Measurements from ENCODE around the gene WDR48.

WDR48 gene

DNA sequence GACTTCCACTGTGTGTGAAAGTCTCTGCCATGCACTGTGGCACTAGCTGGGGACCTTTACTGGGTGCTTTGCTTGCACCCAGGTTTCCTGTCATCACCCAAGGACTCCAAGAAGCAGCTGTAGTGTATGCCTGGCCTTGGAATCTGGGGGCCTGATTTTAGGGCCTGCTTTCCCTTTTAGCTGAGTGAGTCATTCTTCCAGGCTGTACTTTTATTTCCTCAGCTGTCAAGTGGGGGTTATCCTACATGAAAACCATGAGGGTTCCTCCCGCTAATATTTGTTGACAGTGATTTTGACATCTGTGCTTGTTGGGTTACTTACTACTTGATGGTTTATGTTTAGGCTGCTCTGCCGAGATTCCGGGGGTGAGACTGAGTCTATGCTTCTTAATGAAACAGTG, 37.1 kb downstream of the WDR48 start:
- Histone ChIP-seq H3K4me1 (no peaks in the 10 kb centered on the region), H3K9me3 (ENCODE audit: control insufficient read depth, low read length) (no peaks in the 10 kb centered on the region), H3K27me3 (ENCODE audit: control insufficient read depth, insufficient read depth, low read length) (no peaks in the 10 kb centered on the region), H3K36me3 (ENCODE audit: control insufficient read depth, insufficient read depth, low read length) (no peaks in the 10 kb centered on the region), H3K4me3 (ENCODE audit: low read depth, low read length) (no peak overlapping the region), H3K79me2 (no peaks in the 10 kb centered on the region), H3K4me2 (ENCODE audit: low read length) (no peak overlapping the region), H3K27ac (no peak overlapping the region), H3K9ac (no peak overlapping the region), H2AFZ (no peak overlapping the region)
- TF ChIP-seq, protein P1, sequence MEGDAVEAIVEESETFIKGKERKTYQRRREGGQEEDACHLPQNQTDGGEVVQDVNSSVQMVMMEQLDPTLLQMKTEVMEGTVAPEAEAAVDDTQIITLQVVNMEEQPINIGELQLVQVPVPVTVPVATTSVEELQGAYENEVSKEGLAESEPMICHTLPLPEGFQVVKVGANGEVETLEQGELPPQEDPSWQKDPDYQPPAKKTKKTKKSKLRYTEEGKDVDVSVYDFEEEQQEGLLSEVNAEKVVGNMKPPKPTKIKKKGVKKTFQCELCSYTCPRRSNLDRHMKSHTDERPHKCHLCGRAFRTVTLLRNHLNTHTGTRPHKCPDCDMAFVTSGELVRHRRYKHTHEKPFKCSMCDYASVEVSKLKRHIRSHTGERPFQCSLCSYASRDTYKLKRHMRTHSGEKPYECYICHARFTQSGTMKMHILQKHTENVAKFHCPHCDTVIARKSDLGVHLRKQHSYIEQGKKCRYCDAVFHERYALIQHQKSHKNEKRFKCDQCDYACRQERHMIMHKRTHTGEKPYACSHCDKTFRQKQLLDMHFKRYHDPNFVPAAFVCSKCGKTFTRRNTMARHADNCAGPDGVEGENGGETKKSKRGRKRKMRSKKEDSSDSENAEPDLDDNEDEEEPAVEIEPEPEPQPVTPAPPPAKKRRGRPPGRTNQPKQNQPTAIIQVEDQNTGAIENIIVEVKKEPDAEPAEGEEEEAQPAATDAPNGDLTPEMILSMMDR (IDR thresholded peaks at IDR 0.05) = no peak

GRCh38 chr3:39090922-39091321, 39.1 kb downstream of the WDR48 start:
- no peaks in the 10 kb centered on the region for H3K36me3 ChIP-seq (ENCODE audit: control insufficient read depth, insufficient read depth, low read length)
- TF ChIP-seq, protein P1 (IDR thresholded peaks at IDR 0.05) = no peak
- no peaks in the 10 kb centered on the region for H3K79me2 ChIP-seq
- no peak overlapping the region for H3K4me2 ChIP-seq (ENCODE audit: low read length)
- H3K27me3 ChIP-seq (ENCODE audit: control insufficient read depth, insufficient read depth, low read length) = no peaks in the 10 kb centered on the region
- no peak overlapping the region for H2AFZ ChIP-seq
- no peaks in the 10 kb centered on the region for H3K4me1 ChIP-seq
- H3K27ac ChIP-seq = no peak overlapping the region
- no peak overlapping the region for H3K4me3 ChIP-seq (ENCODE audit: low read depth, low read length)
- H3K9me3 ChIP-seq (ENCODE audit: control insufficient read depth, low read length) = no peaks in the 10 kb centered on the region
- no peak overlapping the region for H3K9ac ChIP-seq

GRCh38 chr3:39094851-39095677, 43.2 kb downstream of the WDR48 start:
- H3K4me1 ChIP-seq = no peaks in the 10 kb centered on the region
- H3K4me2 ChIP-seq (ENCODE audit: low read length) = no peak overlapping the region
- H3K27me3 ChIP-seq (ENCODE audit: control insufficient read depth, insufficient read depth, low read length) = no peaks in the 10 kb centered on the region
- no peaks in the 10 kb centered on the region for H3K9me3 ChIP-seq (ENCODE audit: control insufficient read depth, low read length)
- H2AFZ ChIP-seq = no peak overlapping the region
- no peaks in the 10 kb centered on the region for H3K79me2 ChIP-seq
- H3K9ac ChIP-seq = no peak overlapping the region
- TF ChIP-seq, protein P1 (IDR thresholded peaks at IDR 0.05) = no peak
- no peaks in the 10 kb centered on the region for H3K36me3 ChIP-seq (ENCODE audit: control insufficient read depth, insufficient read depth, low read length)
- no peak overlapping the region for H3K27ac ChIP-seq
- no peak overlapping the region for H3K4me3 ChIP-seq (ENCODE audit: low read depth, low read length)

- TF ChIP-seq, protein P1 (IDR thresholded peaks at IDR 0.05) = no peak
- H3K27me3 ChIP-seq (ENCODE audit: control insufficient read depth, insufficient read depth, low read length) = no peaks in the 10 kb centered on the region
- no peak overlapping the region for H3K27ac ChIP-seq
- no peak overlapping the region for H3K4me3 ChIP-seq (ENCODE audit: low read depth, low read length)
- H3K4me1 ChIP-seq = no peaks in the 10 kb centered on the region
- no peak overlapping the region for H3K4me2 ChIP-seq (ENCODE audit: low read length)
- H2AFZ ChIP-seq = no peak overlapping the region
- no peaks in the 10 kb centered on the region for H3K9me3 ChIP-seq (ENCODE audit: control insufficient read depth, low read length)
- no peaks in the 10 kb centered on the region for H3K79me2 ChIP-seq
- no peak overlapping the region for H3K9ac ChIP-seq
- H3K36me3 ChIP-seq (ENCODE audit: control insufficient read depth, insufficient read depth, low read length) = no peaks in the 10 kb centered on the region
Observed at GRCh38 chr3:39095778-39096177, 44.0 kb downstream of the WDR48 start.

GRCh38 chr3:39096775-39097174, 45.0 kb downstream of the WDR48 start:
- H3K9me3 ChIP-seq (ENCODE audit: control insufficient read depth, low read length) = no peaks in the 10 kb centered on the region
- H3K27me3 ChIP-seq (ENCODE audit: control insufficient read depth, insufficient read depth, low read length) = no peaks in the 10 kb centered on the region
- H3K4me3 ChIP-seq (ENCODE audit: low read depth, low read length) = no peak overlapping the region
- H3K79me2 ChIP-seq = no peaks in the 10 kb centered on the region
- no peak overlapping the region for H2AFZ ChIP-seq
- H3K4me1 ChIP-seq = no peaks in the 10 kb centered on the region
- H3K36me3 ChIP-seq (ENCODE audit: control insufficient read depth, insufficient read depth, low read length) = no peaks in the 10 kb centered on the region
- TF ChIP-seq, protein P1 (IDR thresholded peaks at IDR 0.05) = no peak
- H3K9ac ChIP-seq = no peak overlapping the region
- H3K4me2 ChIP-seq (ENCODE audit: low read length) = no peak overlapping the region
- H3K27ac ChIP-seq = no peak overlapping the region
